ENCODE data around the gene KCTD6.

The KCTD6 gene

GRCh38 chr3:58471025-58471887, 20.6 kb upstream of the KCTD6 start:
- peaks cover 13% of the 10 kb centered on the region for H3K4me1 ChIP-seq (ENCODE audit: control insufficient read depth, low read depth, low read length)
- no peak overlapping the region for H3K9ac ChIP-seq (ENCODE audit: low read length)
- H3K27me3 ChIP-seq (ENCODE audit: control insufficient read depth, insufficient read depth, low read length), result no peaks in the 10 kb centered on the region

GRCh38 chr3:58473275-58473674, 18.6 kb upstream of the KCTD6 start:
- peaks cover 13% of the 10 kb centered on the region for H3K4me1 ChIP-seq (ENCODE audit: control insufficient read depth, low read depth, low read length)
- no peaks in the 10 kb centered on the region for H3K27me3 ChIP-seq (ENCODE audit: control insufficient read depth, insufficient read depth, low read length)
- no peak overlapping the region for H3K9ac ChIP-seq (ENCODE audit: low read length)
- H3K9me3 ChIP-seq (ENCODE audit: control insufficient read depth, low read depth, low read length), result no peaks in the 10 kb centered on the region
- no peaks in the 10 kb centered on the region for H3K36me3 ChIP-seq (ENCODE audit: control insufficient read depth, low read depth, low read length)
- no peak overlapping the region for H3K4me3 ChIP-seq (ENCODE audit: low read length)
- no peak overlapping the region for H3K27ac ChIP-seq (ENCODE audit: low read length)

More at GRCh38 chr3:58471025-58471887, 20.6 kb upstream of the KCTD6 start:
- no peak overlapping the region for H3K4me3 ChIP-seq (ENCODE audit: low read length)
- H3K9me3 ChIP-seq (ENCODE audit: control insufficient read depth, low read depth, low read length), result no peaks in the 10 kb centered on the region
- H3K27ac ChIP-seq (ENCODE audit: low read length), result no peak overlapping the region
- H3K36me3 ChIP-seq (ENCODE audit: control insufficient read depth, low read depth, low read length), result no peaks in the 10 kb centered on the region

- Histone ChIP-seq H3K4me3 (ENCODE audit: low read length) (no peak overlapping the region), H3K9ac (ENCODE audit: low read length) (no peak overlapping the region), H3K27ac (ENCODE audit: low read length) (no peak overlapping the region), H3K27me3 (ENCODE audit: control insufficient read depth, insufficient read depth, low read length) (no peaks in the 10 kb centered on the region), H3K4me1 (ENCODE audit: control insufficient read depth, low read depth, low read length) (peaks cover 13% of the 10 kb centered on the region), H3K9me3 (ENCODE audit: control insufficient read depth, low read depth, low read length) (no peaks in the 10 kb centered on the region), H3K36me3 (ENCODE audit: control insufficient read depth, low read depth, low read length) (no peaks in the 10 kb centered on the region)
These were observed 17.5 kb upstream of the KCTD6 start for GRCh38 chr3:58474348-58474911.

GRCh38 chr3:58474967-58475578, 16.8 kb upstream of the KCTD6 start:
- H3K9me3 ChIP-seq (ENCODE audit: control insufficient read depth, low read depth, low read length), result no peaks in the 10 kb centered on the region
- no peak overlapping the region for H3K9ac ChIP-seq (ENCODE audit: low read length)
- H3K36me3 ChIP-seq (ENCODE audit: control insufficient read depth, low read depth, low read length), result no peaks in the 10 kb centered on the region
- H3K4me1 ChIP-seq (ENCODE audit: control insufficient read depth, low read depth, low read length), result peaks cover 13% of the 10 kb centered on the region
- H3K27me3 ChIP-seq (ENCODE audit: control insufficient read depth, insufficient read depth, low read length), result no peaks in the 10 kb centered on the region
- no peak overlapping the region for H3K4me3 ChIP-seq (ENCODE audit: low read length)
- no peak overlapping the region for H3K27ac ChIP-seq (ENCODE audit: low read length)

- Histone ChIP-seq H3K36me3 (ENCODE audit: control insufficient read depth, low read depth, low read length) (no peaks in the 10 kb centered on the region), H3K27ac (ENCODE audit: low read length) (no peak overlapping the region), H3K27me3 (ENCODE audit: control insufficient read depth, insufficient read depth, low read length) (no peaks in the 10 kb centered on the region), H3K9me3 (ENCODE audit: control insufficient read depth, low read depth, low read length) (no peaks in the 10 kb centered on the region), H3K4me3 (ENCODE audit: low read length) (no peak overlapping the region), H3K9ac (ENCODE audit: low read length) (no peak overlapping the region), H3K4me1 (ENCODE audit: control insufficient read depth, low read depth, low read length) (no peaks in the 10 kb centered on the region)
These were observed 13.1 kb upstream of the KCTD6 start for GRCh38 chr3:58478781-58479180.

- Histone ChIP-seq H3K4me1 (ENCODE audit: control insufficient read depth, low read depth, low read length) (no peaks in the 10 kb centered on the region), H3K27ac (ENCODE audit: low read length) (no peak overlapping the region), H3K4me3 (ENCODE audit: low read length) (no peak overlapping the region), H3K9me3 (ENCODE audit: control insufficient read depth, low read depth, low read length) (no peaks in the 10 kb centered on the region), H3K9ac (ENCODE audit: low read length) (no peak overlapping the region), H3K36me3 (ENCODE audit: control insufficient read depth, low read depth, low read length) (no peaks in the 10 kb centered on the region), H3K27me3 (ENCODE audit: control insufficient read depth, insufficient read depth, low read length) (no peaks in the 10 kb centered on the region)
These were observed 11.6 kb upstream of the KCTD6 start for GRCh38 chr3:58480309-58480708.

GRCh38 chr3:58482917-58483636, 8.8 kb upstream of the KCTD6 start:
- Histone ChIP-seq H3K27me3 (ENCODE audit: control insufficient read depth, insufficient read depth, low read length) (no peaks in the 10 kb centered on the region), H3K9me3 (ENCODE audit: control insufficient read depth, low read depth, low read length) (no peaks in the 10 kb centered on the region), H3K27ac (ENCODE audit: low read length) (no peak overlapping the region), H3K36me3 (ENCODE audit: control insufficient read depth, low read depth, low read length) (no peaks in the 10 kb centered on the region), H3K9ac (ENCODE audit: low read length) (no peak overlapping the region), H3K4me3 (ENCODE audit: low read length) (no peak overlapping the region), H3K4me1 (ENCODE audit: control insufficient read depth, low read depth, low read length) (no peaks in the 10 kb centered on the region)

GRCh38 chr3:58484045-58484721, 7.7 kb upstream of the KCTD6 start:
- H3K9me3 ChIP-seq (ENCODE audit: control insufficient read depth, low read depth, low read length), result no peaks in the 10 kb centered on the region
- H3K27me3 ChIP-seq (ENCODE audit: control insufficient read depth, insufficient read depth, low read length), result no peaks in the 10 kb centered on the region
- no peak overlapping the region for H3K4me3 ChIP-seq (ENCODE audit: low read length)
- H3K4me1 ChIP-seq (ENCODE audit: control insufficient read depth, low read depth, low read length), result no peaks in the 10 kb centered on the region
- H3K36me3 ChIP-seq (ENCODE audit: control insufficient read depth, low read depth, low read length), result no peaks in the 10 kb centered on the region
- H3K27ac ChIP-seq (ENCODE audit: low read length), result no peak overlapping the region
- no peak overlapping the region for H3K9ac ChIP-seq (ENCODE audit: low read length)

GRCh38 chr3:58484722-58485069, 7.2 kb upstream of the KCTD6 start:
- no peaks in the 10 kb centered on the region for H3K9me3 ChIP-seq (ENCODE audit: control insufficient read depth, low read depth, low read length)
- no peak overlapping the region for H3K27ac ChIP-seq (ENCODE audit: low read length)
- H3K4me1 ChIP-seq (ENCODE audit: control insufficient read depth, low read depth, low read length), result no peaks in the 10 kb centered on the region
- H3K36me3 ChIP-seq (ENCODE audit: control insufficient read depth, low read depth, low read length), result no peaks in the 10 kb centered on the region
- H3K4me3 ChIP-seq (ENCODE audit: low read length), result no peak overlapping the region
- no peaks in the 10 kb centered on the region for H3K27me3 ChIP-seq (ENCODE audit: control insufficient read depth, insufficient read depth, low read length)
- H3K9ac ChIP-seq (ENCODE audit: low read length), result no peak overlapping the region

GRCh38 chr3:58485801-58486435, 6.0 kb upstream of the KCTD6 start:
- Histone ChIP-seq H3K4me3 (ENCODE audit: low read length) (no peak overlapping the region), H3K27me3 (ENCODE audit: control insufficient read depth, insufficient read depth, low read length) (no peaks in the 10 kb centered on the region), H3K36me3 (ENCODE audit: control insufficient read depth, low read depth, low read length) (no peaks in the 10 kb centered on the region), H3K9me3 (ENCODE audit: control insufficient read depth, low read depth, low read length) (no peaks in the 10 kb centered on the region), H3K4me1 (ENCODE audit: control insufficient read depth, low read depth, low read length) (no peaks in the 10 kb centered on the region), H3K9ac (ENCODE audit: low read length) (no peak overlapping the region), H3K27ac (ENCODE audit: low read length) (no peak overlapping the region)

All from iPS-18a (cell line).